ENCODE data around the gene CTAGE15. TPM values are rescaled to one million over a fixed set of nuclear protein-coding genes. Genes with fewer than 3 reads are reported as not detected.
"Not testable (repeated sequence)": the region's sequence is repeated elsewhere in the genome, so short reads cannot be mapped to it uniquely, and the experiment has no call there.

The CTAGE15 gene, protein sequence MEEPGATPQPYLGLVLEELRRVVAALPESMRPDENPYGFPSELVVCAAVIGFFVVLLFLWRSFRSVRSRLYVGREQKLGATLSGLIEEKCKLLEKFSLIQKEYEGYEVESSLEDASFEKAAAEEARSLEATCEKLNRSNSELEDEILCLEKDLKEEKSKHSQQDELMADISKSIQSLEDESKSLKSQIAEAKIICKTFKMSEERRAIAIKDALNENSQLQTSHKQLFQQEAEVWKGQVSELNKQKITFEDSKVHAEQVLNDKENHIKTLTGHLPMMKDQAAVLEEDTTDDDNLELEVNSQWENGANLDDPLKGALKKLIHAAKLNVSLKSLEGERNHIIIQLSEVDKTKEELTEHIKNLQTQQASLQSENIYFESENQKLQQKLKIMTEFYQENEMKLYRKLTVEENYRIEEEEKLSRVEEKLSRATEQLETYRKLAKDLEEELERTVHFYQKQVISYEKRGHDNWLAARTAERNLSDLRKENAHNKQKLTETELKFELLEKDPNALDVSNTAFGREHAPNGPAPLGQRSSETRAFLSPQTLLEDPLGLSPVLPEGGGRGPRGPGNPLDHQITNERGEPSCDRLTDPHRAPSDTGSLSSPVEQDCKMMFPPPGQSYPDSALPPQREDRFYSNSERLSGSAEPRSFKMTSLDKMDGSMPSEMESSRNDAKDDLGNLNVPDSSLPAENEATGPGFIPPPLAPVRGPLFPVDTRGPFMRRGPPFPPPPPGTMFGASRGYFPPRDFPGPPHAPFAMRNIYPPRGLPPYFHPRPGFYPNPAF
- polyA plus RNA-seq (2013) = 1.1 TPM

- DNase-seq; CTCF ChIA-PET; H3K27ac ChIP-seq (ENCODE audit: insufficient read depth in 1 of 2, low read depth in 1 of 2, low read length in 2 of 2, poor library complexity in 1 of 2, severe bottlenecking in 2 of 2); H3K4me1 ChIP-seq (ENCODE audit: control extremely low read depth in 1 of 4, control insufficient read depth in 4 of 4, insufficient read depth in 4 of 4, low read length in 3 of 4); H3K27me3 ChIP-seq (replicated peaks in 2 of 5; ENCODE audit: control insufficient read depth in 4 of 5, insufficient read depth in 5 of 5, low read length in 4 of 5); H3K9me3 ChIP-seq (ENCODE audit: control extremely low read depth in 1 of 5, control insufficient read depth in 4 of 5, insufficient read depth in 2 of 5, low read depth in 1 of 5, low read length in 4 of 5); H3K4me3 ChIP-seq (ENCODE audit: control insufficient read depth in 1 of 7, extremely low read depth in 1 of 7, insufficient read depth in 4 of 7, low read depth in 2 of 7, low read length in 6 of 7); POLR2A ChIA-PET; H3K36me3 ChIP-seq (ENCODE audit: control insufficient read depth in 4 of 4, insufficient read depth in 4 of 4, low read length in 3 of 4): not testable (repeated sequence)
- WGBS (ENCODE audit: insufficient coverage) = no CpG with 5 or more reads among the region's 20 CpGs
Measured at GRCh38 chr7:143571501-143571900, at the start of gene CTAGE15. Gene CTAGE15 (plus strand): TSS chr7:143571801. CDS start chr7:143571818, 17 bp downstream.

DNA sequence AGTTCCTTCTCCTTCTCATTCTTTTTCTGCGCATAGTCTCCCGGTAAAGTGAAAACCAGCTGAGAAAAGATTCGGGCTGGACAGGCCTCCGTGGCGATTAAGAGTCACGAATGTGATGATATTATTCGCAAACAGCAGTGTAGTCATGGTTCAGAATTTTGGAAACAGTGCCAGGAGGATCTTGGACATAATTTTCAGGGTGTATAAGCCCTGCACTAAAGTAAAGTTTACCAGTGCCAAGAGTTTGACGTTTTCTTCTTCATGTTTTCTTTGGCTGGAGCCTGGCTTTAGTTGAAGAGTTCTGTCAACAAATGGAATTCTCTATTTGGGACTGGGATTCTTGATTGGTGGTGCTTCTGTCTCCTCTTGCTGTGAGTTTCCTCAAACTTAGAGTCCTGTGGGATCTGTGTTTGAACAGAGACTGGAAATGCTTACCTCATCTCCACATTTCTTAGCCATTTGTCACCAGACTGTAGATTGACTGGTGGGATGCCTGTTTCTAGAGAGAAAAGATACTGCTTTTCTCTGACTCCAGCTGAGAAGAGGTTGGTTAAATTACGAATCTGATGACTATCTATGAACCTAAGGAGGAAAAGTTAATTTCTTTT lies 49.2 kb upstream of the CTAGE15 start:
- H3K27ac ChIP-seq (ENCODE audit: insufficient read depth in 1 of 2, low read depth in 1 of 2, low read length in 2 of 2, poor library complexity in 1 of 2, severe bottlenecking in 2 of 2); H3K36me3 ChIP-seq (ENCODE audit: control insufficient read depth in 4 of 4, insufficient read depth in 4 of 4, low read length in 3 of 4); H3K4me1 ChIP-seq (ENCODE audit: control extremely low read depth in 1 of 4, control insufficient read depth in 4 of 4, insufficient read depth in 4 of 4, low read length in 3 of 4); H3K9me3 ChIP-seq (ENCODE audit: control extremely low read depth in 1 of 5, control insufficient read depth in 4 of 5, insufficient read depth in 2 of 5, low read depth in 1 of 5, low read length in 4 of 5); POLR2A ChIA-PET; CTCF ChIA-PET; DNase-seq; H3K4me3 ChIP-seq (ENCODE audit: control insufficient read depth in 1 of 7, extremely low read depth in 1 of 7, insufficient read depth in 4 of 7, low read depth in 2 of 7, low read length in 6 of 7); H3K27me3 ChIP-seq (replicated peaks in 2 of 5; ENCODE audit: control insufficient read depth in 4 of 5, insufficient read depth in 5 of 5, low read length in 4 of 5): not testable (repeated sequence)
- no CpG with 5 or more reads among the region's 9 CpGs for WGBS (ENCODE audit: insufficient coverage)

DNA sequence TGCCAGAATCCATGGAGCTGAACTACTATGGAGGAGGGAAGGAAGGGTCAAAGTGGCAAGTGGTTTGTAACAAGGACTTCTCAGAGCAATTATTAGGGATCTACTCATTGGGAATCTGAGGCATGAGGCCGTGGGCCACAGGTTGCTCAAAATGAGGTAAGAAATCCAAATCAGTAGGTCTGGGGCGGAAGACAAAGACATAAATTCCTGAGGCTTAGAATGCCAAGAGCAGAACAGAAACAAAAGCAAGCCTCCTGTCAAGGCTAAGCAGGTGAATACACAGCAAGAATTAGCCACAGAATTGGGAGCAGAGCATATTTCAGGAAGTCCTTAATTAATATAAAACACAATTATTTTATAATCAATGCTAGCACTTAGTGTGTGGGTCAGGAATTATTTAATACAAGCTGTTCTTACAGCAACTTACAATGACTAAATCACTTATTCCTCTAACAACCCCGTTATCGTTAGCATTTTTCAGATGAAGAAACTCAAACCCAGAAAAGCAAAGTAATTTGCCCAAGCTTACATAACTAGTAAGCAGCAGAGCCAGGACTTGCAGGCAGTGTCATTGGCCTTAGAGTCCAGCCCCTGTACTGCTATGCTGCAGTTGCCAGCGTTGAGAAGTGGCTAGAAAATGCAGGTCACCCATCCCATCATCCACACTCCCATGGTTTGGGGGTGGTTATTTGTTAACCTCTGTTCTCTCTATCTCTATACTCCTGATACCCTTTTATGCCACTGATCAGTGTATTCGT lies 40.3 kb upstream of the CTAGE15 start:
- CTCF ChIA-PET; DNase-seq; H3K4me3 ChIP-seq (ENCODE audit: control insufficient read depth in 1 of 7, extremely low read depth in 1 of 7, insufficient read depth in 4 of 7, low read depth in 2 of 7, low read length in 6 of 7); H3K36me3 ChIP-seq (ENCODE audit: control insufficient read depth in 4 of 4, insufficient read depth in 4 of 4, low read length in 3 of 4); H3K27ac ChIP-seq (ENCODE audit: insufficient read depth in 1 of 2, low read depth in 1 of 2, low read length in 2 of 2, poor library complexity in 1 of 2, severe bottlenecking in 2 of 2); POLR2A ChIA-PET; H3K9me3 ChIP-seq (ENCODE audit: control extremely low read depth in 1 of 5, control insufficient read depth in 4 of 5, insufficient read depth in 2 of 5, low read depth in 1 of 5, low read length in 4 of 5); H3K27me3 ChIP-seq (replicated peaks in 2 of 5; ENCODE audit: control insufficient read depth in 4 of 5, insufficient read depth in 5 of 5, low read length in 4 of 5); H3K4me1 ChIP-seq (ENCODE audit: control extremely low read depth in 1 of 4, control insufficient read depth in 4 of 4, insufficient read depth in 4 of 4, low read length in 3 of 4): not testable (repeated sequence)
- no CpG with 5 or more reads among the region's 6 CpGs for WGBS (ENCODE audit: insufficient coverage)

GRCh38 chr7:143531932-143532331 lies 39.7 kb upstream of the CTAGE15 start:
- CTCF ChIA-PET = not testable (repeated sequence)

DNA sequence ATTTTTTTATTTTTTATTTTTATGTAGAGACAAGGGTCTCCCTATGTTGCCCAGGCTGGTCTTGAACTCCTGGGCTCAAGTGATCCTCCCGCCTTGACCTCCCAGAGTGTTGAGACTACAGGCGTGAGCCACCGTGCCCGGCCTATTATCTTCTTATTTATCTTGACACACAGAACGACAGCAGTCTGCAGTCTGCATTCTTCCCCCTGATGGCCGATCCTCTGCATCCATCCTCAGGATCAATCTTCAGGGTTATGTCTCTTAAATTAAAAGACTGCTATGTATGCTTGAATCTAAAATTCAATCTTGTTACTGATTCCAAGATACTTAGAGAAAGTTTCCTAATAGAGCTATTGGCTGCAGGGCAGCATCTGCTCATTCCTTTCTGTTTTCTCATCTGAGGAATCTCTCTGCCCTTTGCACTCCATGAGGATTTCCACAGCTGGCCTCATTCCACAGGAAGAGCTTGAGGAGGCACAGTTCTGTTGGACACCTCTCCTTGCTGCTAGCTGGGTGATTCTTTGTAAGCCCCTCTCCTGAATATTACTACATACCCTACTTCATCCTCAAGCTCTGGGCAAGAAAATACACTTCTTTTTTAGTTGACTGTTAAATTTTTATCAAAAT lies 38.3 kb upstream of the CTAGE15 start:
- WGBS (ENCODE audit: insufficient coverage) = no CpG with 5 or more reads among the region's 6 CpGs
- H3K27ac ChIP-seq (ENCODE audit: insufficient read depth in 1 of 2, low read depth in 1 of 2, low read length in 2 of 2, poor library complexity in 1 of 2, severe bottlenecking in 2 of 2); H3K36me3 ChIP-seq (ENCODE audit: control insufficient read depth in 4 of 4, insufficient read depth in 4 of 4, low read length in 3 of 4); H3K9me3 ChIP-seq (ENCODE audit: control extremely low read depth in 1 of 5, control insufficient read depth in 4 of 5, insufficient read depth in 2 of 5, low read depth in 1 of 5, low read length in 4 of 5); H3K4me1 ChIP-seq (ENCODE audit: control extremely low read depth in 1 of 4, control insufficient read depth in 4 of 4, insufficient read depth in 4 of 4, low read length in 3 of 4); DNase-seq; CTCF ChIA-PET; POLR2A ChIA-PET; H3K4me3 ChIP-seq (ENCODE audit: control insufficient read depth in 1 of 7, extremely low read depth in 1 of 7, insufficient read depth in 4 of 7, low read depth in 2 of 7, low read length in 6 of 7); H3K27me3 ChIP-seq (replicated peaks in 2 of 5; ENCODE audit: control insufficient read depth in 4 of 5, insufficient read depth in 5 of 5, low read length in 4 of 5): not testable (repeated sequence)

More at GRCh38 chr7:143531932-143532331, 39.7 kb upstream of the CTAGE15 start:
- no CpG with 5 or more reads among the region's 1 CpG for WGBS (ENCODE audit: insufficient coverage)
- H3K27me3 ChIP-seq (replicated peaks in 2 of 5; ENCODE audit: control insufficient read depth in 4 of 5, insufficient read depth in 5 of 5, low read length in 4 of 5); H3K9me3 ChIP-seq (ENCODE audit: control extremely low read depth in 1 of 5, control insufficient read depth in 4 of 5, insufficient read depth in 2 of 5, low read depth in 1 of 5, low read length in 4 of 5); POLR2A ChIA-PET; H3K27ac ChIP-seq (ENCODE audit: insufficient read depth in 1 of 2, low read depth in 1 of 2, low read length in 2 of 2, poor library complexity in 1 of 2, severe bottlenecking in 2 of 2); H3K4me3 ChIP-seq (ENCODE audit: control insufficient read depth in 1 of 7, extremely low read depth in 1 of 7, insufficient read depth in 4 of 7, low read depth in 2 of 7, low read length in 6 of 7); H3K36me3 ChIP-seq (ENCODE audit: control insufficient read depth in 4 of 4, insufficient read depth in 4 of 4, low read length in 3 of 4); DNase-seq; H3K4me1 ChIP-seq (ENCODE audit: control extremely low read depth in 1 of 4, control insufficient read depth in 4 of 4, insufficient read depth in 4 of 4, low read length in 3 of 4): not testable (repeated sequence)

GRCh38 chr7:143536443-143536842 lies 35.2 kb upstream of the CTAGE15 start:
- H3K4me3 ChIP-seq (ENCODE audit: control insufficient read depth in 1 of 7, extremely low read depth in 1 of 7, insufficient read depth in 4 of 7, low read depth in 2 of 7, low read length in 6 of 7); H3K4me1 ChIP-seq (ENCODE audit: control extremely low read depth in 1 of 4, control insufficient read depth in 4 of 4, insufficient read depth in 4 of 4, low read length in 3 of 4); H3K36me3 ChIP-seq (ENCODE audit: control insufficient read depth in 4 of 4, insufficient read depth in 4 of 4, low read length in 3 of 4); DNase-seq; H3K27me3 ChIP-seq (replicated peaks in 2 of 5; ENCODE audit: control insufficient read depth in 4 of 5, insufficient read depth in 5 of 5, low read length in 4 of 5); POLR2A ChIA-PET; CTCF ChIA-PET; H3K9me3 ChIP-seq (ENCODE audit: control extremely low read depth in 1 of 5, control insufficient read depth in 4 of 5, insufficient read depth in 2 of 5, low read depth in 1 of 5, low read length in 4 of 5); H3K27ac ChIP-seq (ENCODE audit: insufficient read depth in 1 of 2, low read depth in 1 of 2, low read length in 2 of 2, poor library complexity in 1 of 2, severe bottlenecking in 2 of 2): not testable (repeated sequence)
- no CpG with 5 or more reads among the region's 1 CpG for whole genome bisulfite sequencing (ENCODE audit: insufficient coverage)
